Measurements from ENCODE around the gene POMZP3. TPM values are rescaled to one million over a fixed set of nuclear protein-coding genes. Genes with fewer than 3 reads are reported as not detected.
"Not testable (repeated sequence)": the region's sequence is repeated elsewhere in the genome, so short reads cannot be mapped to it uniquely, and the experiment has no call there.

The POMZP3 gene
- 10 to 100 TPM in 1 of 2 donors, 1 to 10 TPM in 1; 6.5 to 21.1 TPM for total RNA-seq

- H3K27me3 ChIP-seq; H3K36me3 ChIP-seq; H3K9me3 ChIP-seq; H3K4me1 ChIP-seq; intact Hi-C loops (cut with DNase I): not testable (repeated sequence)
- Histone ChIP-seq H3K27ac (peak within 1 kb of the TSS; percentile 67), H3K9ac (ENCODE audit: low read depth in 2 of 2, low read length in 2 of 2) (peak within 1 kb of the TSS; percentile 46 to 69), H3K4me3 (peak within 1 kb of the TSS; percentile 55)
- DNase-seq = peak; percentile 45
These were observed at the start of gene POMZP3 for GRCh38 chr7:76626989-76627642. POMZP3 (minus strand) TSS chr7:76627279; CDS start chr7:76626064, 1,215 bp downstream.

GRCh38 chr7:76675783-76676182, 48.7 kb upstream of the POMZP3 start:
- DNase-seq; H3K9me3 ChIP-seq; intact Hi-C loops (cut with DNase I); H3K36me3 ChIP-seq; H3K9ac ChIP-seq (ENCODE audit: low read depth in 2 of 2, low read length in 2 of 2); H3K4me3 ChIP-seq; H3K4me1 ChIP-seq; H3K27me3 ChIP-seq; H3K27ac ChIP-seq: not testable (repeated sequence)

GRCh38 chr7:76673346-76673745, 46.3 kb upstream of the POMZP3 start:
- DNase-seq; H3K27ac ChIP-seq; intact Hi-C loops (cut with DNase I); H3K36me3 ChIP-seq; H3K27me3 ChIP-seq; H3K9ac ChIP-seq (ENCODE audit: low read depth in 2 of 2, low read length in 2 of 2); H3K4me3 ChIP-seq; H3K9me3 ChIP-seq; H3K4me1 ChIP-seq: not testable (repeated sequence)

- H3K4me1 ChIP-seq; intact Hi-C loops (cut with DNase I); H3K27ac ChIP-seq; H3K9me3 ChIP-seq; H3K4me3 ChIP-seq; H3K36me3 ChIP-seq; H3K27me3 ChIP-seq; H3K9ac ChIP-seq (ENCODE audit: low read depth in 2 of 2, low read length in 2 of 2); DNase-seq: not testable (repeated sequence)
These were observed 32.1 kb upstream of the POMZP3 start for GRCh38 chr7:76659212-76659611.

- DNase-seq; H3K36me3 ChIP-seq; H3K27ac ChIP-seq; H3K4me1 ChIP-seq; intact Hi-C loops (cut with DNase I); H3K4me3 ChIP-seq; H3K27me3 ChIP-seq; H3K9ac ChIP-seq (ENCODE audit: low read depth in 2 of 2, low read length in 2 of 2); H3K9me3 ChIP-seq: not testable (repeated sequence)
These were observed 29.3 kb upstream of the POMZP3 start for GRCh38 chr7:76656425-76656824.

GRCh38 chr7:76642620-76643019, 15.5 kb upstream of the POMZP3 start:
- H3K27me3 ChIP-seq; H3K9ac ChIP-seq (ENCODE audit: low read depth in 2 of 2, low read length in 2 of 2); H3K4me3 ChIP-seq; H3K4me1 ChIP-seq; H3K36me3 ChIP-seq; H3K27ac ChIP-seq; H3K9me3 ChIP-seq; DNase-seq; intact Hi-C loops (cut with DNase I): not testable (repeated sequence)

- H3K4me3 ChIP-seq; H3K9ac ChIP-seq (ENCODE audit: low read depth in 2 of 2, low read length in 2 of 2); H3K27ac ChIP-seq; H3K36me3 ChIP-seq; DNase-seq; intact Hi-C loops (cut with DNase I); H3K4me1 ChIP-seq; H3K9me3 ChIP-seq; H3K27me3 ChIP-seq: not testable (repeated sequence)
- peak; percentile 26 for TF ChIP-seq CTCF (IDR thresholded peaks at IDR 0.05)
These were observed 10.1 kb upstream of the POMZP3 start for GRCh38 chr7:76637061-76637691.

GRCh38 chr7:76626581-76626980, 498 bp downstream of the POMZP3 start:
- peak overlapping the region; percentile 67 for H3K27ac ChIP-seq
- H3K27me3 ChIP-seq; H3K36me3 ChIP-seq; H3K9me3 ChIP-seq; H3K4me1 ChIP-seq; intact Hi-C loops (cut with DNase I): not testable (repeated sequence)
- peak overlapping the region; percentile 55 for H3K4me3 ChIP-seq
- H3K9ac ChIP-seq (ENCODE audit: low read depth in 2 of 2, low read length in 2 of 2) = peak overlapping the region in 1 of 2 donors; percentile 69
- DNase-seq = peak; percentile 29

- not testable (repeated sequence) for H3K9me3 ChIP-seq
These were observed 7.5 kb downstream of the POMZP3 start for GRCh38 chr7:76619439-76620190.

More at GRCh38 chr7:76619439-76620190, 7.5 kb downstream of the POMZP3 start:
- H3K27ac ChIP-seq; H3K4me3 ChIP-seq; intact Hi-C loops (cut with DNase I); H3K36me3 ChIP-seq; H3K9ac ChIP-seq (ENCODE audit: low read depth in 2 of 2, low read length in 2 of 2); DNase-seq; H3K27me3 ChIP-seq; H3K4me1 ChIP-seq: not testable (repeated sequence)
